Ovary (tissue), 9 donors: ENCODE data around the gene ACTA1. TPM values are rescaled to one million over a fixed set of nuclear protein-coding genes. Genes with fewer than 3 reads are reported as not detected.

Experiments
- DNase-seq, 5 donors: peaks; one replicate each; pipeline ENCODE4 v3.0.0-alpha.2; 2019 to 2020
- H3K27ac ChIP-seq, 2 donors: fragments of 200-600 bp; one replicate each; pipeline versions ENCODE4 v1.5.1 to v1.8.0; 2019 to 2022
- H3K27me3 ChIP-seq: fragments of 200-600 bp; one replicate; pipeline ENCODE4 v1.8.0; 2022
- H3K36me3 ChIP-seq: fragments of 200-600 bp; sonication (generic); one replicate; pipeline ENCODE4 v1.5.1; 2019
- H3K4me1 ChIP-seq: one replicate; pipeline ENCODE4 v1.8.1; 2013; ENCODE audit warnings: mild to moderate bottlenecking, moderate library complexity; ENCODE audit not compliant: insufficient read depth
- H3K4me3 ChIP-seq: fragments of 200-600 bp; sonication (generic); one replicate; pipeline ENCODE4 v1.5.1; 2017
- H3K9me3 ChIP-seq, 2 donors: fragments of 200-600 bp in 1 of 2; sonication (generic) in 1 of 2; one replicate each; pipeline versions ENCODE4 v1.5.1 to v1.8.1; 2013 to 2019; ENCODE audit warnings: mild to moderate bottlenecking in 1 of 2, moderate library complexity in 1 of 2
- CTCF ChIP-seq, 3 donors: fragments of 450-650 bp in 2 of 3; fragments of 200-600 bp in 1 of 3; IDR thresholded peaks; one replicate each; pipeline versions ENCODE4 v1.5.1 to v1.8.0; 2016 to 2022; ENCODE audit warnings: antibody characterized with exemption in 3 of 3, mild to moderate bottlenecking in 1 of 3
- EP300 ChIP-seq: sonication (generic); formaldehyde crosslinking; IDR thresholded peaks from one replicate; pipeline ENCODE4 v1.6.1; 2017; ENCODE audit warnings: antibody characterized with exemption
- POLR2A ChIP-seq: fragments of 450-650 bp; IDR thresholded peaks from one replicate; pipeline ENCODE4 v1.6.1; 2017; ENCODE audit warnings: antibody characterized with exemption, mild to moderate bottlenecking, moderate library complexity
- WGBS, 3 donors: extraction: QIAGEN DNeasy Blood & Tissue Kit in 1 of 3; methylation state at CpG; one replicate each; pipeline versions ENCODE4 v1.1.5 to v1.1.7; 2013 to 2017; 5-methylcytosine and 5-hydroxymethylcytosine counted together
- intact Hi-C, 4 donors: fragments of 100-400 bp; cut with DNase I; formaldehyde crosslinking; loops; one replicate each; pipeline versions ENCODE4 v1.11.0 to v1.15.1; 2022 to 2023
- polyA plus RNA-seq, 2 donors: library from polyadenylated mRNA; stranded (reverse); fragments of 200-250 nt in 1 of 2; fragments of 350-450 nt in 1 of 2; fragmentation: Illumina TruSeq in 1 of 2; extraction: RNeasy Lipid Tissue Mini Kit (QIAGEN cat#74804) in 1 of 2; gene quantifications; one replicate each; pipeline ENCODE4 v1.2.3, GENCODE V29; 2013 to 2014
- total RNA-seq, 7 donors: library from RNA; depleted of rRNA in 2 of 7; stranded (reverse); fragments of >200 nt in 2 of 7; fragmentation: NEBNext Ultra II Directional in 3 of 7; extraction: Animal tissue kit (Norgen Biotek cat#: 25700) in 3 of 7; gene quantifications; one replicate each; pipeline versions ENCODE4 v1.1.0 to v1.2.4, GENCODE V29; 2016 to 2023
- donor health status: DM: no; HTN: no; CAD: no; lungs with moderate emphysema.
- donor health status: DM: no; HTN: no; CAD: no.
- donor health status: Bipolar disorder and iron deficiency.
- donor health status: DM: yes; HTN: yes; CAD: no.
- donor health status: DM: no; HTN: no; CAD: no.
- donor health status: DM: yes; HTN: yes; CAD: no.

The ACTA1 gene
- total and polyA plus RNA-seq, 9 donors: 0.33 to 3.3 (median 0.70) TPM; not detected in 4

- WGBS, 3 donors: 1 to 6% (median 3%) methylated on average over 16 of the region's 16 CpGs
- Histone ChIP-seq H3K4me1 (peaks cover 15% of the 10 kb centered on the region), H3K9me3 (no peaks in the 10 kb centered on the region), H3K36me3 (no peaks in the 10 kb centered on the region), H3K27ac (no peak overlapping the region), H3K4me3 (no peak overlapping the region), H3K27me3 (peaks cover 16% of the 10 kb centered on the region)
- TF ChIP-seq POLR2A: no peak
- TF ChIP-seq CTCF (IDR thresholded peaks at IDR 0.05): no peak
- TF ChIP-seq EP300: no peak
- peak in 4 of 5 donors; percentile 29 to 70 (median 48) for DNase-seq
- intact Hi-C loops: no loop called here
Measured at GRCh38 chr1:229430761-229431283, 3.1 kb downstream of the ACTA1 start.

- intact Hi-C loops: no loop called here
- DNase-seq: no peak
- no peaks in the 10 kb centered on the region for H3K36me3 ChIP-seq
- WGBS, 3 donors: 74 to 81% (median 75%) methylated on average over 3 of the region's 3 CpGs
- TF ChIP-seq CTCF (IDR thresholded peaks at IDR 0.05) (no peak), POLR2A (no peak)
- H3K9me3 ChIP-seq: no peaks in the 10 kb centered on the region
- no peak overlapping the region for H3K4me3 ChIP-seq
- H3K27me3 ChIP-seq: peaks cover 10% of the 10 kb centered on the region
- H3K27ac ChIP-seq: no peak overlapping the region
- H3K4me1 ChIP-seq: peaks cover 13% of the 10 kb centered on the region
Measured at GRCh38 chr1:229428256-229428655, 5.6 kb downstream of the ACTA1 start.

- Histone ChIP-seq H3K36me3 (no peaks in the 10 kb centered on the region), H3K9me3 (no peaks in the 10 kb centered on the region), H3K4me3 (no peak overlapping the region), H3K4me1 (peaks cover 13% of the 10 kb centered on the region), H3K27me3 (peaks cover 5% of the 10 kb centered on the region), H3K27ac (no peak overlapping the region)
- 79 to 86% (median 84%) methylated on average over 3 of the region's 3 CpGs for WGBS, 3 donors
- no peak for DNase-seq
- TF ChIP-seq POLR2A (no peak), EP300 (no peak), CTCF (IDR thresholded peaks at IDR 0.05) (no peak)
- intact Hi-C loops: no loop called here
Measured at GRCh38 chr1:229427572-229427971, 6.3 kb downstream of the ACTA1 start.

- no peak for DNase-seq
- H3K4me1 ChIP-seq: no peaks in the 10 kb centered on the region
Measured at GRCh38 chr1:229425564-229426159, 8.2 kb downstream of the ACTA1 start.

More at GRCh38 chr1:229425564-229426159, 8.2 kb downstream of the ACTA1 start:
- Histone ChIP-seq H3K9me3 (no peaks in the 10 kb centered on the region), H3K27ac (no peak overlapping the region), H3K4me3 (no peak overlapping the region), H3K27me3 (peaks cover 5% of the 10 kb centered on the region), H3K36me3 (no peaks in the 10 kb centered on the region)
- no peak for TF ChIP-seq EP300
- no peak for TF ChIP-seq CTCF (IDR thresholded peaks at IDR 0.05)
- TF ChIP-seq POLR2A: no peak
- intact Hi-C loops: no loop called here
- WGBS, 3 donors: 69 to 78% (median 71%) methylated on average over 2 of the region's 2 CpGs
